ENCODE results near the gene SERPINA4.

- TF ChIP-seq CTCF (IDR thresholded peaks at IDR 0.05; ENCODE audit: control extremely low read depth in 1 of 3, insufficient read depth in 1 of 3, low read depth in 1 of 3, low read length in 3 of 3), result no peak
- no peak for TF ChIP-seq RAD21 (IDR thresholded peaks at IDR 0.05 in 1 of 2, conservative IDR thresholded peaks at IDR 0.05 in 1 of 2; ENCODE audit: low read depth in 2 of 2, low read length in 2 of 2)
- no peak for TF ChIP-seq YY1 (IDR thresholded peaks at IDR 0.05; ENCODE audit: low read depth, low read length)
- TF ChIP-seq EP300 (IDR thresholded peaks at IDR 0.05; ENCODE audit: borderline replicate concordance in 1 of 2, low read depth in 2 of 2, low read length in 2 of 2), result no peak
- TF ChIP-seq POLR2A (IDR thresholded peaks at IDR 0.05; ENCODE audit: control extremely low read depth in 1 of 2, low read depth in 2 of 2, low read length in 2 of 2), result no peak
- no peak for TF ChIP-seq RFX5 (IDR thresholded peaks at IDR 0.05; ENCODE audit: borderline replicate concordance, low read depth, low read length)
- TF ChIP-seq MAX (IDR thresholded peaks at IDR 0.05), result no peak
- TF ChIP-seq POLR2AphosphoS5 (IDR thresholded peaks at IDR 0.05; ENCODE audit: low read depth, low read length), result no peak
- no peak for TF ChIP-seq ATF3 (IDR thresholded peaks at IDR 0.05; ENCODE audit: insufficient read depth, low read depth, low read length)
- TF ChIP-seq PHF8 (conservative IDR thresholded peaks at IDR 0.05; ENCODE audit: low read depth, low read length), result no peak
- TF ChIP-seq RNF2 (IDR thresholded peaks at IDR 0.05; ENCODE audit: borderline replicate concordance, low read depth, low read length, missing control alignments, poor library complexity, severe bottlenecking), result no peak
Observed at GRCh38 chr14:94571950-94572349, 10.7 kb downstream of the SERPINA4 start.

Measured in H1 (cell line).